Measurements from ENCODE around the gene GRPEL1.

The GRPEL1 gene

DNA sequence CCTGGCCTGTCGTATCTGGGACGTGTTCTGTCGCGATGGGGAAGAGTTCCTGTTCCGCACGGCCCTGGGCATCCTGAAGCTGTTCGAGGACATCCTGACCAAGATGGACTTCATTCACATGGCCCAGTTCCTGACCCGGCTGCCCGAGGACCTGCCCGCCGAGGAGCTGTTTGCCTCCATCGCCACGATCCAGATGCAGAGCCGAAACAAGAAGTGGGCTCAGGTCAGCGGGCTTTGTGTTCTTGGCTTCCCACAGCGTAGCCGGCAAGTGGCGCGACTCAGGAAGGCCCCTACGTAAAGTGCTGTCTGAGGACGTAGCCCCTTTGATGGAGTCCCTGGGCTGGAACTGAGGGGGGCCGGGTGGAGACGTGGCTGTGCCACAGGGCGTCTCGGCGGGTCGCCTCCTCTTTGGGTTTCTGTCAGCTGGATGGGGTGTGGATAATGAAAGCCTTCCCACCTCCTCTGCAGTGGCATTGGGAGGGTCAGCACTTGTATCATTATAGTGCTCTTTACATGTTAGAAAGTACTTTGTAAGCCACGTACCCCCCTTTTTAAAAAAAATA is 42.7 kb downstream of the GRPEL1 start:
- TF ChIP-seq, protein P1, sequence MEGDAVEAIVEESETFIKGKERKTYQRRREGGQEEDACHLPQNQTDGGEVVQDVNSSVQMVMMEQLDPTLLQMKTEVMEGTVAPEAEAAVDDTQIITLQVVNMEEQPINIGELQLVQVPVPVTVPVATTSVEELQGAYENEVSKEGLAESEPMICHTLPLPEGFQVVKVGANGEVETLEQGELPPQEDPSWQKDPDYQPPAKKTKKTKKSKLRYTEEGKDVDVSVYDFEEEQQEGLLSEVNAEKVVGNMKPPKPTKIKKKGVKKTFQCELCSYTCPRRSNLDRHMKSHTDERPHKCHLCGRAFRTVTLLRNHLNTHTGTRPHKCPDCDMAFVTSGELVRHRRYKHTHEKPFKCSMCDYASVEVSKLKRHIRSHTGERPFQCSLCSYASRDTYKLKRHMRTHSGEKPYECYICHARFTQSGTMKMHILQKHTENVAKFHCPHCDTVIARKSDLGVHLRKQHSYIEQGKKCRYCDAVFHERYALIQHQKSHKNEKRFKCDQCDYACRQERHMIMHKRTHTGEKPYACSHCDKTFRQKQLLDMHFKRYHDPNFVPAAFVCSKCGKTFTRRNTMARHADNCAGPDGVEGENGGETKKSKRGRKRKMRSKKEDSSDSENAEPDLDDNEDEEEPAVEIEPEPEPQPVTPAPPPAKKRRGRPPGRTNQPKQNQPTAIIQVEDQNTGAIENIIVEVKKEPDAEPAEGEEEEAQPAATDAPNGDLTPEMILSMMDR (conservative IDR thresholded peaks at IDR 0.05) = no peak
- no peak overlapping the region for H3K27ac ChIP-seq

DNA sequence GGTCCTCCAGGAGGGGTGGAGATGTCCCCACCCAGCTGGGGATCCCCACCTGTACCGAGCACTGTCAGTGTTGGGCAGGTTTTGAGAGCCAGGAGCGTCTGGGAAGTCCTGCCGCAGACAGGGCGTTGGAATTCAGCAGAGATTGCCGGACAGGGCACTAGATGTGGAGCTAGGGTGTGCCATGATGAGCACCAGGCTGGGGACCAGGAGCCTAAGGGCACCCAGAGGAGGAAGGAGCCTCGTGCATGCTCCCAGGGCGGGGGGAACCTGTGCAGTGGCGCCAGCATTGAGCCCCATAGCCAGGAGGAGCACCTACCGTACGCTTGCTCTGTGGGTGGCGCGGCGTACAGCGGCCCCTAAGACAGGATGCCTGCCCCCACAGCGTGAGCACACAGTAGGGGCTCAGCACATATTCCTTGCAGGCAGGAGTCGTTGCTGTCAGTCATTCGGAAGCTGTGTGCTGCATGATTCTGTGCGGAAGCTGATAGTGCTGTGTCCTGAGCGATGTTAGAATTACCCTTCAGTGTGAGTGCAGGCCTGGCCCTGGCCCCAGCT is 43.5 kb downstream of the GRPEL1 start:
- H3K27ac ChIP-seq = no peak overlapping the region
- TF ChIP-seq, protein P1 (conservative IDR thresholded peaks at IDR 0.05) = no peak

DNA sequence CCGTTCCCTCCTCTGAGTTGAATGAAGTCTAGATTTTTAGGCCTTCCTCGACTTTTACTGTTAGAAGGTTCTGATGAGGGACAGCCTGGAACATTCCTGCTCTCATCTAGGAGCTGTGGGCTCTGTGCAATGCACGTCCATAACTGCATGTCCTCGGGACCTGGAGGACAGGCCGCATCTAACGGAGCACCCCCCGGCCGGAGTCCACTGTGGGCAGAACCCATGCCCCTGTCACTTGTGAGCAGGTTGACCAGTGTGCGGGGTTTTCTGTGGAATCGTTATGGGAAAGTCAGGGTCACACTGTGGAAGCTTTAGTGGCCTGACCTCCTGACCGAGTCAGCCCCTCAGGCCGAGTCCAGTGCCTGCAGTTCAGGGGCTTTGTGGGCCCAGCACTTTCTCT is 44.0 kb downstream of the GRPEL1 start:
- no peak overlapping the region for H3K27ac ChIP-seq
- TF ChIP-seq, protein P1 (conservative IDR thresholded peaks at IDR 0.05) = no peak

DNA sequence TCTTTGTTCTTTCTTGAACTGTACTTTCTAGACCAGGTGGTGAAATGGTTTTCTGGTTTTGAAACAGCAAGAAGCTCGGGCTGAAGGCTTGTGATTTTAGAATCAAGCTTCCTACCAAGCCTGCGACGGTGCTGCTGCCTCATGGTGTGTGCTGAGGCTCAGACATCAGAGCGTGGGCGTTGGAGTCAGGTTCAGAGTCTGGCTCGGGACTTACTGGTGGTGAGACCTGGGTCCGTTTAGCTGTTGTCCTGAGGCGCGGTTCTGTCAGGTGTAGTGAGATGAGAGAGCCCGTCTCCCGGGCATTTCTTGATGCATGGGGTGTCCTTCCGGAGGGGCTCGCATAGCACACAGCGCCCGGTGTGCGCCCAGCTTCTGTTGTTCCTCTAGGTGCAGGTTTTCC is 44.4 kb downstream of the GRPEL1 start:
- no peak overlapping the region for H3K27ac ChIP-seq
- TF ChIP-seq, protein P1 (conservative IDR thresholded peaks at IDR 0.05) = no peak

DNA sequence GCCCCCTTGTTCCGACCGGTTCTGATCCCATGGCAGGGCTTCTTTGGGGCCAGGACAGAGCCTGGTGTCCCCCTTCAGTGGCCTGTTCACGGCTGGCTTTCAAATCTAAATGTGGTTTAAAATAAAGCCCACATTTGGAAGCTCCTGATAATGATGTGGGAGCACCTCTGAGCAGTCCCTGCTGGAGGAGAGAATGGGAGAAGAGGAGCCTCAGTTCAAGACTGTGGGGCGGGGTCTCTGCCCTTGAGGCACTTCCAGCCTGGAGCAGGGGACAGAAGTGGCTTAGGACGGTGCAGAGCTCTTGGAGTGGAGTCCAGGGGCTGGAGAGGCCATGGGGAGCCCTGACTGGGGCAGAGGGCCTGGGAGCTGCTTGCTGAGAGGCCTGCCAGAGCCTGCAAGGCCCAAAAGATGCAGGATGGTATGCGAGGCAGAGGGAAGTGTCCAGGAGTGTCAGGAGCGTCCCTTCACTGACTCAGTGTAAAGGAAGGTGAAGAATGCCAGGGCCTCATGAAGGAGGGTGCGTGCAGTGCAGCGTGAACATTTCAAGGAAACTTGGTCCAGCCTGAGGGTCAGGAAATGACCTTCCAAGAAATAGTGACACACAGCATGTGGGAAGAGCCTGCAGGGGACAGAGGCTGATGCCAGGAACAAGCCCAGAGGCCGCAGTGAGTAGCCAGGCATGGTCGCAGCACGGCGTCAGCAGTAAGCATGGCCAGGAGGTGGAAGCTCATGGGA is 45.8 kb downstream of the GRPEL1 start:
- TF ChIP-seq, protein P1 (conservative IDR thresholded peaks at IDR 0.05) = no peak
- no peak overlapping the region for H3K27ac ChIP-seq

DNA sequence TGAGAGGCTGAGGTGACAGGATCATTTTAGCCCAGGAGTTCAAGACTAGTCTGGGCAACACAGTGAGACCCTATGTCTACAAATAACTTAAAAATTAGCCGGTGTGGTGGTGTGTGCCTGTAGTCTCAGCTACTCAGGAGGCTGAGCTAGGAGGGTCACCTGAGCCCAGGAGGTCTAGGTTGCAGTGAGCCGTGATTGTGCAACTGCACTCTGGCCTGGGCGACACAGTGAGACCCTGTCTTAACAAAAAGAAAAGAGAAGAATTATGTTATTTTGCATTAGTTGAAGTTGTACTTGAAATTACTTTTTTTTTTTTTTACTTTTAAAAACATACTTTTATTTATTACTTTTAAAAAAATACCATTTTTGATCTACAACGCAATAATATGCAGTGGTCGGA is 46.5 kb downstream of the GRPEL1 start:
- H3K27ac ChIP-seq = no peak overlapping the region

DNA sequence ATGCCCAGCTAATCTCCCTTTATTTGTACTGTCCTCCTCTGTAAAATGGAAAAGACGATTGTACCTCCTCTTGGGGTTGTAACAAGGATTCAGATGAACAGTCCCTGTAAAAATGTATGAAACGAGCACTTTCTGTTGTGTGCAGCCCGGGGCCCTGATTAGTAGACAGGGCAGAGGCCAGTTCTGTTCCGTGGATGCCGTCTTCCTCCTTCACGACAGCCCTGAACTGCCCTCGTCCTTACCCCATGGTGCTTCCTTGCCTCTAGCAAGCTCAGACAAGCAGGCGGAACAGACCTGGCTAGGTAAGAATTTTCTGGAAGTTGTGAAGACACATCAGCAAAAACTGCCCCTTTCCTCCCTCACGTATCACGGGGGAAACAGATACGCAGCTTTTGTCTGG is 47.0 kb downstream of the GRPEL1 start:
- no peak overlapping the region for H3K27ac ChIP-seq
- TF ChIP-seq, protein P1 (conservative IDR thresholded peaks at IDR 0.05) = no peak

More for the DNA sequence above, 46.5 kb downstream of the GRPEL1 start:
- TF ChIP-seq, protein P1 (conservative IDR thresholded peaks at IDR 0.05) = no peak
